H1 (cell line): ENCODE results near the gene NAIF1. TPM values are rescaled to one million over a fixed set of nuclear protein-coding genes. Genes with fewer than 3 reads are reported as not detected.

Source experiments
- CTCF ChIA-PET: fragments of 300-600 bp; sonication (Branson Sonifier 250); formaldehyde crosslinking; loops from one replicate; lab custom pipeline; 2021; ENCODE audit not compliant: partially characterized antibody; lab: Charles Lee
- POLR2A ChIA-PET: fragments of 300-600 bp; sonication (Branson Sonifier 250); formaldehyde crosslinking; loops from one replicate; lab custom pipeline; 2021; ENCODE audit warnings: inconsistent platforms; ENCODE audit not compliant: partially characterized antibody; lab: Charles Lee
- DNase-seq, 2 experiments: peaks; one replicate each; pipeline versions ENCODE4 v3.0.0 to v3.0.0-alpha.2; 2010 to 2022; ENCODE audit warnings: low spot score in 2 of 2, low read depth in 1 of 2, mixed read lengths in 1 of 2
- FAIRE-seq: peaks from 2 replicates; lab custom pipeline; 2011; peaks lifted over from hg19 to GRCh38; lab: Jason Lieb, UNC
- H2AFZ ChIP-seq: 2 replicates; pipeline ENCODE4 v1.8.1; 2012; ENCODE audit warnings: low read length, inconsistent platforms
- H2AK5ac ChIP-seq: 2 replicates; pipeline ENCODE4 v1.6.1; 2013; ENCODE audit warnings: low read depth, low read length
- H2BK120ac ChIP-seq: replicated peaks from 2 replicates; pipeline ENCODE3; 2013; ENCODE audit warnings: low read depth, low read length, inconsistent platforms
- H2BK12ac ChIP-seq: 2 replicates; pipeline ENCODE4 v1.6.1; 2013; ENCODE audit warnings: low read depth, low read length
- H2BK15ac ChIP-seq: 2 replicates; pipeline ENCODE4 v1.6.1; 2013; ENCODE audit warnings: low read length
- H2BK20ac ChIP-seq: 2 replicates; pipeline ENCODE4 v1.6.1; 2013; ENCODE audit warnings: low read length
- H2BK5ac ChIP-seq: 2 replicates; pipeline ENCODE4 v1.6.1; 2013; ENCODE audit warnings: low read depth, low read length
- H3K14ac ChIP-seq: 2 replicates; pipeline ENCODE4 v1.6.1; 2013; ENCODE audit warnings: inconsistent platforms; ENCODE audit not compliant: insufficient read length
- H3K18ac ChIP-seq: 2 replicates; pipeline ENCODE4 v1.6.1; 2013; ENCODE audit warnings: low read length; ENCODE audit errors: extremely low read depth
- H3K23ac ChIP-seq: 2 replicates; pipeline ENCODE4 v1.6.1; 2013; ENCODE audit warnings: inconsistent platforms; ENCODE audit not compliant: insufficient read length
- H3K23me2 ChIP-seq: 2 replicates; pipeline ENCODE4 v1.6.1; 2013; ENCODE audit warnings: low read depth, low read length
- H3K27ac ChIP-seq: 2 replicates; pipeline ENCODE4 v1.6.1; 2011; ENCODE audit warnings: low read depth, low read length, inconsistent platforms
- H3K27me3 ChIP-seq, 4 experiments: replicated peaks in 1 of 4; 1 replicate in 1 of 4; 2 replicates in 3 of 4; pipeline versions ENCODE4 v1.6.1 to v1.8.1; 2011 to 2013; ENCODE audit warnings: low read length in 3 of 4, mild to moderate bottlenecking in 3 of 4, inconsistent platforms in 2 of 4, mixed read lengths in 2 of 4, moderate library complexity in 1 of 4; ENCODE audit not compliant: control insufficient read depth in 3 of 4, insufficient read depth in 3 of 4; ENCODE audit errors: extremely low read depth in 1 of 4
- H3K36me3 ChIP-seq, 4 experiments: 2 replicates each; pipeline versions ENCODE4 v1.6.1 to v1.8.1; 2011 to 2013; ENCODE audit warnings: mild to moderate bottlenecking in 4 of 4, low read length in 3 of 4, moderate library complexity in 2 of 4, control low read depth in 1 of 4, inconsistent platforms in 1 of 4; ENCODE audit not compliant: insufficient read depth in 4 of 4, control insufficient read depth in 2 of 4
- H3K4ac ChIP-seq: replicated peaks from 2 replicates; pipeline ENCODE3; 2013; ENCODE audit warnings: low read length, low read depth, mixed read lengths, inconsistent platforms; ENCODE audit not compliant: insufficient read length
- H3K4me1 ChIP-seq, 4 experiments: replicated peaks in 1 of 4; 1 replicate in 1 of 4; 2 replicates in 3 of 4; pipeline versions ENCODE4 v1.6.1 to v1.8.1; 2011 to 2013; ENCODE audit warnings: low read length in 3 of 4, inconsistent platforms in 2 of 4, mixed read lengths in 1 of 4; ENCODE audit not compliant: insufficient read depth in 4 of 4, control insufficient read depth in 3 of 4
- H3K4me2 ChIP-seq, 2 experiments: 2 replicates each; pipeline versions ENCODE4 v1.6.1 to v1.8.1; 2011 to 2013; ENCODE audit warnings: low read depth in 2 of 2, low read length in 2 of 2, control low read depth in 1 of 2, inconsistent platforms in 1 of 2, mild to moderate bottlenecking in 1 of 2; ENCODE audit not compliant: insufficient read depth in 1 of 2
- H3K4me3 ChIP-seq, 4 experiments: fragments of 200-600, 300-600 bp in 1 of 4; sonication (generic), shearing (Covaris generic), sonication (Bioruptor Twin) in 1 of 4; 2 replicates each; pipeline versions ENCODE4 v1.5.1 to v1.8.1; 2011 to 2016; ENCODE audit warnings: low read length in 4 of 4, low read depth in 3 of 4, control low read depth in 2 of 4, inconsistent platforms in 2 of 4, mild to moderate bottlenecking in 2 of 4, mixed read lengths in 1 of 4, moderate library complexity in 1 of 4; ENCODE audit not compliant: insufficient read depth in 2 of 4; ENCODE audit errors: extremely low read depth in 1 of 4
- H3K56ac ChIP-seq: replicated peaks from 2 replicates; pipeline ENCODE3; 2013; ENCODE audit warnings: low read depth, mild to moderate bottlenecking, mixed read lengths, low read length, inconsistent platforms; ENCODE audit not compliant: insufficient read length
- H3K79me1 ChIP-seq: 2 replicates; pipeline ENCODE4 v1.6.1; 2013; ENCODE audit warnings: low read depth, low read length, control low read depth
- H3K79me2 ChIP-seq, 2 experiments: 2 replicates each; pipeline versions ENCODE4 v1.6.1 to v1.8.1; 2012 to 2013; ENCODE audit warnings: low read length in 2 of 2, mild to moderate bottlenecking in 2 of 2, inconsistent platforms in 1 of 2; ENCODE audit not compliant: insufficient read depth in 2 of 2, control insufficient read depth in 1 of 2
- H3K9ac ChIP-seq, 4 experiments: replicated peaks in 1 of 4; 1 replicate in 1 of 4; 2 replicates in 3 of 4; pipeline versions ENCODE4 v1.6.1 to v1.8.1; 2011 to 2013; ENCODE audit warnings: low read depth in 3 of 4, low read length in 3 of 4, control low read depth in 2 of 4, mild to moderate bottlenecking in 2 of 4, moderate library complexity in 2 of 4, inconsistent platforms in 1 of 4; ENCODE audit errors: extremely low read depth in 1 of 4
- H3K9me3 ChIP-seq, 2 experiments: 2 replicates each; pipeline versions ENCODE4 v1.6.1 to v1.8.1; 2012 to 2013; ENCODE audit warnings: mild to moderate bottlenecking in 2 of 2, moderate library complexity in 2 of 2, control low read depth in 1 of 2, inconsistent platforms in 1 of 2, low read depth in 1 of 2, low read length in 1 of 2, mixed read lengths in 1 of 2; ENCODE audit not compliant: insufficient read depth in 2 of 2
- H4K20me1 ChIP-seq, 2 experiments: replicated peaks in 1 of 2; 2 replicates each; pipeline versions ENCODE3 to v1.8.1; 2011 to 2013; ENCODE audit warnings: inconsistent platforms in 2 of 2, low read length in 2 of 2, mild to moderate bottlenecking in 1 of 2; ENCODE audit not compliant: insufficient read depth in 2 of 2, control insufficient read depth in 1 of 2
- H4K5ac ChIP-seq: 2 replicates; pipeline ENCODE4 v1.6.1; 2013; ENCODE audit warnings: low read length, low read depth, mixed read lengths, inconsistent platforms; ENCODE audit not compliant: insufficient read length
- H4K8ac ChIP-seq: 2 replicates; pipeline ENCODE4 v1.8.0; 2013; ENCODE audit warnings: mild to moderate bottlenecking, moderate library complexity, low read length, inconsistent platforms; ENCODE audit not compliant: insufficient read depth; ENCODE audit errors: extremely low read depth
- H4K91ac ChIP-seq: replicated peaks from 2 replicates; pipeline ENCODE3; 2013; ENCODE audit warnings: low read length, mixed read lengths, inconsistent platforms; ENCODE audit not compliant: insufficient read length
- CBX8 ChIP-seq: fragments of 300-800, 300-1000 bp; sonication (generic); IDR thresholded peaks from 2 replicates; pipeline ENCODE4 v1.7.1; 2016; ENCODE audit warnings: low read depth, low read length, borderline replicate concordance
- EZH2 ChIP-seq: fragments of 200-600 bp; sonication (generic); IDR thresholded peaks from 2 replicates; pipeline ENCODE4 v1.7.1; 2012; ENCODE audit warnings: low read depth, mild to moderate bottlenecking, moderate library complexity, low read length, inconsistent platforms; ENCODE audit not compliant: severe bottlenecking
- POLR2A ChIP-seq, 2 experiments: IDR thresholded peaks; 1 replicate in 1 of 2; 2 replicates in 1 of 2; pipeline ENCODE4 v1.6.1; 2011; ENCODE audit warnings: low read depth in 2 of 2, low read length in 2 of 2, mild to moderate bottlenecking in 2 of 2; ENCODE audit errors: control extremely low read depth in 1 of 2
- RFX5 ChIP-seq: IDR thresholded peaks from 2 replicates; pipeline ENCODE4 v1.6.1; 2011; ENCODE audit warnings: low read depth, low read length, improper control_type of control experiment, borderline replicate concordance
- RNF2 ChIP-seq: fragments of 200-900, 300-1000 bp; sonication (generic); IDR thresholded peaks from 2 replicates; pipeline ENCODE4 v1.7.1; 2016; ENCODE audit warnings: borderline replicate concordance, low read depth, mild to moderate bottlenecking, antibody characterized with exemption, low read length; ENCODE audit not compliant: poor library complexity, severe bottlenecking; ENCODE audit errors: missing control alignments
- SUZ12 ChIP-seq: fragments of 200-600 bp; sonication (generic); IDR thresholded peaks from 2 replicates; pipeline ENCODE4 v1.6.1; 2012; ENCODE audit warnings: mild to moderate bottlenecking, inconsistent platforms, low read length, moderate library complexity, mixed read lengths
- WGBS, 2 experiments: shearing (Covaris generic) in 1 of 2; methylation state at CpG; one replicate each; pipeline versions ENCODE4 v1.1.6 to v1.1.7; 2013 to 2015; ENCODE audit warnings: low lambda C conversion rate in 2 of 2, mixed read lengths in 2 of 2, inconsistent platforms in 1 of 2, low coverage in 1 of 2, missing lambda C conversion rate in 1 of 2; ENCODE audit not compliant: insufficient replicate concordance in 2 of 2, insufficient coverage in 1 of 2, insufficient read length in 1 of 2; ENCODE audit errors: extremely low coverage in 1 of 2, missing lambda C conversion rate in 1 of 2; 5-methylcytosine and 5-hydroxymethylcytosine counted together
- polyA plus RNA-seq, 7 experiments: library from polyadenylated mRNA; depleted of rRNA in 3 of 7; stranded (reverse) in 5 of 7; unstranded in 2 of 7; fragments of >200 nt in 5 of 7; fragments of 200-250 nt in 2 of 7; gene quantifications; 1 replicate in 5 of 7; 2 replicates in 1 of 7; 4 replicates in 1 of 7; pipeline versions ENCODE4 v1.2.1 to v1.2.3, GENCODE V29; 2011 to 2013; ENCODE audit warnings: missing spikeins in 2 of 7, mixed read lengths in 2 of 7
- total RNA-seq: library from RNA; stranded (reverse); fragmentation: NEBNext Ultra II Directional; extraction: Animal tissue kit (Norgen Biotek cat#: 25700); gene quantifications from 2 replicates; pipeline ENCODE4 v1.2.1, GENCODE V29; 2021

The NAIF1 gene
- total and polyA plus RNA-seq, 2 of the 8 experiments (the other 6 are each of a cell fraction or from before 2014, with no cell fraction given), result 8.7 to 9.0 TPM

DNA sequence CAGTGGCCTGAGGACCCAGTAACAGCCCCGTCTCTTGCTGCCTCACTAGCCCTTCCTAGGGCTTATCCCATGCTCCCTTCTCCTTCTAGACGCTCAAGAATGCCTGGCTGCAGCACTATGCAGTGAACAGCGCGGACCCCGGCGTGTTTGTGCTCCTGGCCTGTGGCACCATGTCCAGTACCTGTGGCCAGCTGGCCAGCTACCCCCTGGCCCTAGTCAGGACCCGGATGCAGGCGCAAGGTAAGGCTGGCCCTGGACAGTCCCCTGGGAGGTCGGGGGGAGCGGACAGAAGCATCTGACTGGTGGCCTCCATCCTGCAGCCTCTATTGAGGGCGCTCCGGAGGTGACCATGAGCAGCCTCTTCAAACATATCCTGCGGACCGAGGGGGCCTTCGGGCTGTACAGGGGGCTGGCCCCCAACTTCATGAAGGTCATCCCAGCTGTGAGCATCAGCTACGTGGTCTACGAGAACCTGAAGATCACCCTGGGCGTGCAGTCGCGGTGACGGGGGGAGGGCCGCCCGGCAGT is 39.9 kb upstream of the NAIF1 start:
- no peak for FAIRE-seq
- CTCF ChIA-PET, result interaction anchor here (0.9 to 6.6 kb wide), 8 partner anchors 9 to 72 kb away, joined by 3 to 32 read pairs (median 4); no protein-coding TSS in a partner anchor

More for the DNA sequence above, 39.9 kb upstream of the NAIF1 start:
- Histone ChIP-seq H3K23me2 (no peaks in the 10 kb centered on the region), H2BK5ac (no peak overlapping the region)
- WGBS, 2 experiments, result 91% methylated on average over 21 of the region's 23 CpGs; no CpG with 5 or more reads in 1 of the 2 experiments
- TF ChIP-seq RFX5, result no peak
- TF ChIP-seq RNF2, result no peak
- no peak for TF ChIP-seq SUZ12
- no peak for TF ChIP-seq CBX8
- TF ChIP-seq POLR2A (IDR thresholded peaks at IDR 0.05; ENCODE audit: control extremely low read depth in 1 of 2, low read depth in 2 of 2, low read length in 2 of 2), result no peak
- TF ChIP-seq EZH2, result no peak
- TF ChIP-seq, all 59 proteins: peak for 0
- Histone ChIP-seq H3K4me2 (no peak overlapping the region), H3K4me1 (no peaks in the 10 kb centered on the region), H3K79me2 (no peaks in the 10 kb centered on the region), H2BK120ac (no peak overlapping the region), H4K91ac (no peak overlapping the region), H3K14ac (no peak overlapping the region), H2BK15ac (no peak overlapping the region), H4K20me1 (peaks cover 3 to 18% of the 10 kb centered on the region in 2 experiments), H2AK5ac (no peak overlapping the region), H3K23ac (no peak overlapping the region), H3K9ac (no peak overlapping the region), H3K56ac (no peak overlapping the region), H3K36me3 (peaks cover 18 to 48% (median 41%) of the 10 kb centered on the region in 4 experiments), H3K27me3 (no peaks in the 10 kb centered on the region), H3K9me3 (no peaks in the 10 kb centered on the region), H3K18ac (no peak overlapping the region), H3K4me3 (no peak overlapping the region), H2BK20ac (no peak overlapping the region), H4K8ac (no peak overlapping the region), H3K79me1 (no peaks in the 10 kb centered on the region; the same call in 1 of the 2 replicates), H4K5ac (no peak overlapping the region), H2AFZ (no peak overlapping the region), H3K4ac (no peak overlapping the region), H2BK12ac (no peak overlapping the region), H3K27ac (no peak overlapping the region)
- POLR2A ChIA-PET, result interaction anchor here (0.7 to 12.1 kb wide), 6 partner anchors 7 to 640 kb away, joined by 3 to 119 read pairs (median 19); partner anchors contain the start of gene NAIF1
- DNase-seq, result no peak
